Pons (tissue), 1 donor: ENCODE results near the gene FAR2.
"Not testable (repeated sequence)": the region's sequence is repeated elsewhere in the genome, so short reads cannot be mapped to it uniquely, and the experiment has no call there.

Experiments used
- DNase-seq: peaks from one replicate; pipeline ENCODE4 v3.0.0-alpha.2; 2016; ENCODE audit warnings: low spot score

Gene FAR2

GRCh38 chr12:29281371-29282005, 132.4 kb downstream of the FAR2 start:
- no peak for DNase-seq

- DNase-seq = no peak
Observed at GRCh38 chr12:29282031-29282816, 133.1 kb downstream of the FAR2 start.

GRCh38 chr12:29283969-29284700, 135.1 kb downstream of the FAR2 start:
- DNase-seq = no peak

DNA sequence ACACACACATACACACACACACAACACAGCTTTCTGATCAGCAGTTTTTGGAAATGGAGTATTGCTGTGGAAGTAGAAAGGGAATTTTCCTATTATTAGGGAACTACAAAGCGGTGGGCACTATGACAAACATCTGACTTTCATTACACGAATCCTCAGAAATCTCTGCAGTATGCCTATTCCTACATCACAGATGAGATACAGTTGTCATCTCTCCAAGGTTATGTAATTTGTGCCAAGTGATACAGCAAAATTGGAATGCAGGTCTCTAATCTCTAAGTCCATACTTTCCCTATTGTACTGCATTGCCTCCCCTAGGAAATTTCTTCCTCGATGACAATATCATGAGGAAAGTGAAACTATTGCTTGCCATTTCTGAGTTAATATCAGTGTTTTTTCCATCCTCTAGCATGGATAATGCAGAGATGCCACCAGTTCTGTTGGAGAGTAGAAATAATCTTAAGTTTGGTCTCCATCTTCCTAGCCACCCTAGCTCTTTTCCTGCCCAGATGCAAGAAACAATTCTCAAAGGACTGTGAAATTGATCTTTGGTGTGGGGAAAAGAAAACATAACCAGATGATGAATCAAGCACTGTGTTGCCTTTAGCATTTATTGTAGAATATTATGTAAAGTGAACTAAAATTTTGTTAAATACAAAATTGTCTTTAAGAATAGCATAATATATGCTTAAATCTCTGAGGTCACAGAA, 137.2 kb downstream of the FAR2 start:
- DNase-seq = no peak

DNA sequence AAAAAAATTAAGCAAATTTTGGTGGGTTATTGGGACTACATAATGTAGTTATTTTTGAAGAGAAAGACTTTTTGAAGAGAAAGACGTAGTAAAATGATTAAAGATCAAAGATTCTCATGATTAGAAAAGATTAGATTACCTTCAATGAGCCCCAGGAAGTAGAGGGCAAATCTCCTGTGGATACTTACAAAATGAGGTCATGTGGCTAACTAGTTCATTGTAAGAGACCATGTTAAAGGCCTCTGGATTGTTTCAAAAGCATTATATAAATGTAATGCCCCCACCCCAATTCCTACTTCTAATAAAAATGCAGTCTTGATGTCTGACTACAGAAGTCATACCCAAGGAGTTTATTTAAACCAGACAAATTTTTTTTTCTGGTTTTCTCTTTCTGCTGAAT, 138.5 kb downstream of the FAR2 start:
- no peak for DNase-seq

- no peak for DNase-seq
Observed at GRCh38 chr12:29288031-29288430, 139.0 kb downstream of the FAR2 start.

- not testable (repeated sequence) for DNase-seq
Observed at GRCh38 chr12:29290475-29290874, 141.4 kb downstream of the FAR2 start.

DNA sequence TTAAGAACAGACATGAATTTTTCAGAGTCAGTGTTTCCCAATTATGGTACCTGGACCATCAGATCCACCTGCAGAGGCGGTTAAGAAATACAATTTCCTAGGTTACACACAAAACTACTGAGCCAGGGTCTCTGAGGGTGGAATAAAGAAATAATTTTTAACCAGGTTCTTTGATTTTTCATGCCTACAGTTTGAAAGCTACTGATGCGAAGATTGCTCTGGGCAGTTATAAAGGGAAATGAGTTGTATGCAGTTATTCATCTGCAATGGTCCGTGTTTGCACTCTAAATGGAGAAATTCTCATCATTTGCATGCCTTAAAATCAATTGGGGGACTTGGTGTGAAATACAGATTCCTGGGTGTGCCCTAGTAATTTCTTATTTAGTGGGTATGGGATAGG, 142.1 kb downstream of the FAR2 start:
- DNase-seq = no peak

- no peak for DNase-seq
Observed at GRCh38 chr12:29299633-29300032, 150.6 kb downstream of the FAR2 start.

- DNase-seq = no peak
Observed at GRCh38 chr12:29301114-29301513, 152.0 kb downstream of the FAR2 start.

GRCh38 chr12:29304388-29304787, 155.3 kb downstream of the FAR2 start:
- DNase-seq = no peak

DNA sequence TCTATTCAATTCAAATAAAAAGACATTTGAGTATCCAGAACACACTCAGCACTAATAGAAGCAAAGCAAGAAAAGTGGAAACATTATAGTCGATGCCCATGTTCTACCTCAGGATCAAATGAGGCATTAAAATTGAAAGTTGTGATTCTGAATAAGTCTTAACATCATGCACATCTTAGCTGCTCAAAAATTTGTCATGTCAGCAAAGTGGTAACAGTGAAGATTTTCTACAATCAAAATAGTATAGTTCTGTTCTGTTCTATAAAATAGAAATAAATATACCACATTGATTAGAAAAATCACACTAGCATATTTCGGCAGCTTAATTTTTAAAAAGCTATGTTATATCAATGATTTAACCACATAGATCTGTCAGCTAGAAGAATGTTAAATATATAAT, 157.2 kb downstream of the FAR2 start:
- no peak for DNase-seq

DNA sequence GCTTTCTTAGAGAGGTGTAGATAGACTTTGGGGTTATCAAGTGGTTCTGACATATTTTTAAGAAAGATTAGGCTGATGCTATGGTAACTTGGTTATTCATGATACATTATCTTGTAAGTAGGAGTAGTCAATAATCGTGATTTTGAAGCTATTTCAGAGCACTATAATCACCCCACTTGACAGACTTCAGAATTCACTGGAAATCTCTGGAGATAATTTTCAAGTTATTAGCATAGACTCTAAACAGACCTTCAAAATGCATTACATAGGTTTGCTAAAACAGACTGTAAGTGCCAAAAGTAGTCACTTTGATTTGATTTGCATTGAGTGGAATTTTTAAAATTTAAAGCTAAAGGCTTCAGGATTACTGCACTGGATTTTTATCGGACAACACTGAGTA, 157.6 kb downstream of the FAR2 start:
- DNase-seq = no peak

- DNase-seq = peak; percentile 46
Observed at GRCh38 chr12:29309320-29309902, 160.3 kb downstream of the FAR2 start.

DNA sequence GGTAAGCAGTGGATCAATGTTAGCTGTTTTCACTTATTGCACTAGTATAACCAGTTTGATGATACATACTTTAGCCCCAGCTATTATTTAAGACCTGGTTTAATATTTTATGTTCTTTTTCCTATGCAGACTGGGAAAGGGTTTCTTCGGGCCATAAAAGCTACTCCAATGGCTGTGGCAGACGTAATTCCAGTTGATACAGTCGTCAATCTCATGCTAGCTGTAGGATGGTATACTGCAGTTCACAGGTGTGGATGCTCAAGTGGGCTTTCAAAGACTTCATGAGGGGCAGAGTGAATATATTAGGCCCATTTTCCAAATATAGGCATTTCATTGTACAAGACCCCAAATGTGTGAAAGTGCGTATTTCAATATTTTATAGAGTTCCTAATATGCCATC, 161.8 kb downstream of the FAR2 start:
- DNase-seq = no peak

DNA sequence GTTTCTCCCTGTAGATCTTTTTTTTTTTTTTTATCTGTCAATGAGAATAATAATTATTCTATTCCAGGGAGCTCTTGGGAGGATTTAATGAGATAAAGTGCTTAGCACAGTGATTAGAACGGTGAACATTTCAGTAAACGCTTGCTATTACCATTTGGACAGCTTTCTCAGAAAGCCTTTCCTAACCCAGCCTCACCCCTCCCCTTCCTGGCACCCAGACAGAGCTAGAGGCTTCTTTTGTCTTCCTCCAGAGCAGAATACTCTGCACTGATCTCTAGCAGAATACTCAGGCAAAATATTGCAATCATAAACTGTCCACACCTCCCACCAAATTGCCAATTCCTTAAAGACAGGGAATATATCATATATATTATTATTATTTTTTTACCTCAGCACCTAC, 165.3 kb downstream of the FAR2 start:
- DNase-seq = peak; percentile 69

- DNase-seq = peak; percentile 26
Observed at GRCh38 chr12:29316752-29317151, 167.7 kb downstream of the FAR2 start.

- peak; percentile 96 for DNase-seq
Observed at GRCh38 chr12:29317556-29318363, 168.7 kb downstream of the FAR2 start.

- no peak for DNase-seq
Observed at GRCh38 chr12:29320295-29321085, 171.4 kb downstream of the FAR2 start.

- DNase-seq = no peak
Observed at GRCh38 chr12:29322157-29322556, 173.1 kb downstream of the FAR2 start.
